Measurements from ENCODE around the gene SORBS1. TPM values are rescaled to one million over a fixed set of nuclear protein-coding genes. Genes with fewer than 3 reads are reported as not detected.
A peak's percentile ranks its signal among the peaks of the same experiment; 100 is the strongest.

SORBS1 gene
- total and polyA plus RNA-seq, 9 of the 15 experiments (the other 6 are each of a cell fraction or from before 2014, with no cell fraction given): 2.0 to 13.3 (median 6.5) TPM

DNA sequence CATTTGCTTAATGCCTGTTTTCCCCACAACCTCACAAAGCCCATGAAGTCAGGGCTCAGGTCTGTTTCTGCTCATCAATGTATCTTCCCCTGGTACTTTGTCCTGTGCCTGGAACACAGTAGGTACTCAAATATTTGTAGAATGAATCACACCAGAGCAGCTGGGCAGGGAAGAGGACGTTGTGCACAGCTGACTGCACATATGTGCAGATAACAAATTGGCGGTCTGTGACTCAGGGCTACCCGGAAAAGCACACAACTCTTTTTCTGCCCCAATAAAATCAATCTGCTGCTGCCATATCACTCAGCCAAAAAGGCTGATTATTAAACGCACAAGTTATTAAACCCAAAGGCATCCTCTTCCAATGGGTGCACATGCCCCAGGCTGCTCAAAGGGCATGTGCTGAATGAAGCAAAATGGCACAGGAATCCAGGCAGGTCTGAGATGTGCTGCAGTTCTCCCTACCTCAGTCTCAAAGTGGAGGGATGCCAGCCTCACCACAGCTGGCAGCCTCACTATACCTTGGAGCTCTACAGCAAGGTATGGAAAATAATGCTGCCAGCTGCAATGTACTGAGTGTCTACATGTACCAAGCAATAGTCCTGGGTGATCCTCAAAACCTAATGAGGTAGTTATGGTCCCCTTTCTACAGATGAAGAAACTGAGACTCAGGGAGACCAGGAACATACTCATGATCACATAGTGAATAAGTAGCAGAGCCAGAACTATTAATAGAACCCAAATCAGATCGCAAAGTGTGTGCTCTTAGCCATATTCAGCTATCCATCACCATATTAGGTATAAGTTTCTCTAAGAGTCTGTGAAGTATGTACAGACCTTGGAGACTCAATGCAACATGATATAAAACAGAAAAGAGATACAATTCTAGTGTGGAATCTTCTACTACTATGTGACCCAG is 43.4 kb downstream of the SORBS1 start (continued):
- TF ChIP-seq HDAC1 (IDR thresholded peaks at IDR 0.05) (peak; percentile 14 to 56; a peak in 2 of 4 replicates), DACH1 (IDR thresholded peaks at IDR 0.05; ENCODE audit: partially characterized antibody) (peak; percentile 98), TAF7 (tag; IDR thresholded peaks at IDR 0.05) (no peak), SMARCE1 (IDR thresholded peaks at IDR 0.05) (peak; percentile 93), DDX20 (tag; IDR thresholded peaks at IDR 0.05; ENCODE audit: low read depth) (no peak), PML (IDR thresholded peaks at IDR 0.05; ENCODE audit: low read length) (peak; percentile 72), MTA2 (IDR thresholded peaks at IDR 0.05; ENCODE audit: low read depth) (peak; percentile 65), NBN (IDR thresholded peaks at IDR 0.05; ENCODE audit: low read depth) (peak; percentile 42; the same call in 1 of the 2 replicates), FIP1L1 (IDR thresholded peaks at IDR 0.05; ENCODE audit: low read depth, low read length, poor library complexity, severe bottlenecking) (no peak), NRF1 (conservative IDR thresholded peaks at IDR 0.05 in 1 of 2, IDR thresholded peaks at IDR 0.05 in 1 of 2) (peak in 1 of 2 experiments; percentile 24; a peak in 1 of 4 replicates), GATA2 (CRISPR knock-in tag; IDR thresholded peaks at IDR 0.05) (peak; percentile 72; the same call in 1 of the 2 replicates), ZNF696 (CRISPR knock-in tag; conservative IDR thresholded peaks at IDR 0.05) (no peak), ARID3A (IDR thresholded peaks at IDR 0.05; ENCODE audit: borderline replicate concordance, low read depth, low read length) (peak; percentile 41; the same call in 1 of the 2 replicates), MEF2A (IDR thresholded peaks at IDR 0.05; ENCODE audit: control insufficient read depth, low read depth, low read length) (no peak), KLF16 (IDR thresholded peaks at IDR 0.05) (peak; percentile 83), MAX (CRISPR knock-in tag; IDR thresholded peaks at IDR 0.05) (no peak), CBX1 (IDR thresholded peaks at IDR 0.05; ENCODE audit: low read depth) (no peak), RNF2 (IDR thresholded peaks at IDR 0.05) (peak; percentile 64), TEAD1 (CRISPR knock-in tag; IDR thresholded peaks at IDR 0.05) (peak; percentile 97 to 98), ETV5 (CRISPR knock-in tag; IDR thresholded peaks at IDR 0.05; ENCODE audit: low read depth) (peak; percentile 45; the same call in 1 of the 2 replicates), CREB1 (IDR thresholded peaks at IDR 0.05) (peak; percentile 43; the same call in 1 of the 2 replicates), CREB1 (CRISPR knock-in tag; IDR thresholded peaks at IDR 0.05) (no peak), STAT5A (IDR thresholded peaks at IDR 0.05; ENCODE audit: borderline replicate concordance, low read length) (peak; percentile 71)
- TF ChIP-seq, protein P1, sequence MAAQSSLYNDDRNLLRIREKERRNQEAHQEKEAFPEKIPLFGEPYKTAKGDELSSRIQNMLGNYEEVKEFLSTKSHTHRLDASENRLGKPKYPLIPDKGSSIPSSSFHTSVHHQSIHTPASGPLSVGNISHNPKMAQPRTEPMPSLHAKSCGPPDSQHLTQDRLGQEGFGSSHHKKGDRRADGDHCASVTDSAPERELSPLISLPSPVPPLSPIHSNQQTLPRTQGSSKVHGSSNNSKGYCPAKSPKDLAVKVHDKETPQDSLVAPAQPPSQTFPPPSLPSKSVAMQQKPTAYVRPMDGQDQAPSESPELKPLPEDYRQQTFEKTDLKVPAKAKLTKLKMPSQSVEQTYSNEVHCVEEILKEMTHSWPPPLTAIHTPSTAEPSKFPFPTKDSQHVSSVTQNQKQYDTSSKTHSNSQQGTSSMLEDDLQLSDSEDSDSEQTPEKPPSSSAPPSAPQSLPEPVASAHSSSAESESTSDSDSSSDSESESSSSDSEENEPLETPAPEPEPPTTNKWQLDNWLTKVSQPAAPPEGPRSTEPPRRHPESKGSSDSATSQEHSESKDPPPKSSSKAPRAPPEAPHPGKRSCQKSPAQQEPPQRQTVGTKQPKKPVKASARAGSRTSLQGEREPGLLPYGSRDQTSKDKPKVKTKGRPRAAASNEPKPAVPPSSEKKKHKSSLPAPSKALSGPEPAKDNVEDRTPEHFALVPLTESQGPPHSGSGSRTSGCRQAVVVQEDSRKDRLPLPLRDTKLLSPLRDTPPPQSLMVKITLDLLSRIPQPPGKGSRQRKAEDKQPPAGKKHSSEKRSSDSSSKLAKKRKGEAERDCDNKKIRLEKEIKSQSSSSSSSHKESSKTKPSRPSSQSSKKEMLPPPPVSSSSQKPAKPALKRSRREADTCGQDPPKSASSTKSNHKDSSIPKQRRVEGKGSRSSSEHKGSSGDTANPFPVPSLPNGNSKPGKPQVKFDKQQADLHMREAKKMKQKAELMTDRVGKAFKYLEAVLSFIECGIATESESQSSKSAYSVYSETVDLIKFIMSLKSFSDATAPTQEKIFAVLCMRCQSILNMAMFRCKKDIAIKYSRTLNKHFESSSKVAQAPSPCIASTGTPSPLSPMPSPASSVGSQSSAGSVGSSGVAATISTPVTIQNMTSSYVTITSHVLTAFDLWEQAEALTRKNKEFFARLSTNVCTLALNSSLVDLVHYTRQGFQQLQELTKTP (IDR thresholded peaks at IDR 0.05; ENCODE audit: low read depth in 1 of 2, partially characterized antibody in 2 of 2): peak in 1 of 2 experiments; percentile 34
